Stimulated activated CD4-positive, alpha-beta T cell treated with anti-CD3 and anti-CD28 coated beads, Interleukin-15, amount 100 ng/mL, for 48 hours (primary cell): ENCODE measurements around the gene BRICD5.

Experiments used
- DNase-seq, 2 donors: peaks; one replicate each; pipeline ENCODE4 v3.0.0-alpha.2; 2020; ENCODE audit warnings: low read depth in 2 of 2

BRICD5 gene

DNA sequence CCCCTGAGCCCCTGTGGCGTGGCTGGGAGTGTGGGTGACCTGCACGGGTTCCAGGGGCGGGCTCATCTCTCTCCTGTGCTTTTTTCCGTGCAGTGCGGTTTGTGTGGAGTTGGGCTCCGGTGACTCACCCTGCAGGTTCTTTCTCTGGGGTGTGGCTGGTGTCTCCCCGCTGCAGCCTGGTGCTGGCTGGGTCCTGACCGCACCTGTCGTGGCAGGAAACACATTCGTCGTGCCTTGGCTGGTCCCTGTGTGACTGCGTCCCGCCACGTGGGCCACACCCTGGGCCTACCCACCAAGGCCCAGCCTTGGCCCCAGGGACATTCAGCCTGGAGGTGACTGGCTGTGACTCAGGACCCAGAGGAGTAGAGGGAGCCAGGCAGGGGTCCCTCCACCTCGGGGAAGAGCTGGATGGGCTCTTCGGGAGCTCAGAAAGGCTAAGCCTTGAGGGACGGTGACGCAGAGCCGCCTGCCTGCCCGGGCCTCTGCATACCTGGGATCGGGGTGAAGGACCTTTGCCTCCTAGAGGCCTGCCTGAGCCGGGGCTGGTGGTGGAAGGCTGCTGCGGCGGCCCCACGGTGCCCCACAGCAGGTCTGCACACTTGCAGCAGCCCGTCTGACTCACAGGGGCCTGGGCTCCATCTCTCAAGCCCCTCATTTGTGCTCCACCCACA, 47.3 kb downstream of the BRICD5 start:
- DNase-seq: no peak

DNA sequence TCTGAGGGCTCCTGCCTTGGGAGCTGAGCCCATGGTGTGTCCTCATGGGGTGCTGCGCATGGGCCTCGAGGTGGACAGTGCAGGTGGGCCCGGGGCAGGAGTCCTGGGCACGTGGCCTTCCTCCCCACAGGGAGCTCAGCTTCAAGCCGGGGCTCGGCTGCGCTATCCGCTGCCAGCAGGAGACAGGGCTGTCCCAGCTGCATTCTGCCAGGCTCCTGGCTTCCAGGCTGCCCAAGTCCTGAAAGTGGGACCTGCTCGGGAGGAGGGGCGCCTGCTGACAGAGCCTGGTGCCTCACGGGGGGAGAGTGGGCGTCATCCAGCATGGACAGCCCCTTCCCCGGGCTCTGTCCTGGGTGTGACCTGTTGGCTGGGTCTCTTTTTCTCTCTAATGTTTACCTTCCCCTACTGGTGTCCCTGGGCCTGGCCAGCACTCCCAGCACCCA, 48.0 kb downstream of the BRICD5 start:
- no peak for DNase-seq

DNA sequence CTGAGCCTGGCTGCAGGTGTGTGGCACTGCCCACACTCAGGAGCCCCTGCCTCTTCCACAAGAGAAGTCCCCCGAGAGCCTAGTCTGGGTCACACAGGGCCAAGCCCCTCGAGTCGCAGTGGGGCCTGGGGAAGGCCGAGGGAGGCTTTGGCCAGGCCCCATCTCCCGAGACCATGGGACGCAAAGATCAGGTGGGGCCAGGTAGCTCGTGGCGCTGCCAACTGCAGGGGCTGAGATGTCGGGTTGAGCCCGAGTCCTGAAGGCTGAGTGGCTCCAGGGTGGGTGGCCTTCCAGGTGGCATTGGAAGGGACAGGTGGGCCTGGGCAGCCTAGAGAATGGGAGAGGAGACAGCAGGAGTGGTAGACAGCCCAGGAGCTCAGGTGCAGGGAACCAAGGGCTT, 48.8 kb downstream of the BRICD5 start:
- DNase-seq: no peak

DNA sequence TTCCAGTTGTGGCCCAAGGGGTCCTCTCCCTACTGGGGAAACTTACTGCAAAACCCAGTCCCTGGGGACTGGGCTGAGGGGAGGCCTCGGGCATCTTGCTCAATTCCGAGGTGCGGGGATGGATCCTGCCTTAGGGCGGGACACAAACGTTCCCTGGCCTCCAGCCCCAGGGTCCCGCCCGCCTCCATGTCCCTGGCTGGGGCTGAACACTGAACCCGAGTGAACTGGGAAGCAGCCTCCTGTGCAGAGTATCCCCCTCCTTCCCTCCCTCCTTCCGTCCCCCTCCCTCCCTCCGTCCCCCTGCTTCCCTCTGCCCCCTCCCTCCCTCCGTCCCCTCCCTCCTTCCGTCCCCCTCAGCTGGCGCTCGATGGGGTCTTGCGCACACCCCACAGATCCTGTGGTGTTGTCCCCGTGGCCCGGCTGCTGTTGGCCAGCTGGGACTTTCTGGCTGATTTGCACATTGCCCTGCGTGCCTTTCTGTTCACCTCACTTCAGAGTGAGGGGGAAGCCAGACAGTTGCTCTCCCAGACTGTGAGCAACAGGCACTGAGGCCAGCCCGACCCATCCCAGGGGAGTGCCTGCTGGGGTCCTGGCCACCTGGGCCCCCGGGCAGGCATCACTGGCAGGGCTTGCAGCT, 49.6 kb downstream of the BRICD5 start:
- no peak for DNase-seq
